ENCODE data around the gene NR5A2. TPM values are rescaled to one million over a fixed set of nuclear protein-coding genes. Genes with fewer than 3 reads are reported as not detected.

The NR5A2 gene
- total RNA-seq, 3 donors from 2014 or later: 32.7 to 75.3 (median 47.9) TPM

GRCh38 chr1:200147094-200147493 lies 119.6 kb downstream of the NR5A2 start:
- TF ChIP-seq CTCF (IDR thresholded peaks at IDR 0.05): no peak

GRCh38 chr1:200147742-200148141 lies 120.2 kb downstream of the NR5A2 start:
- DNase-seq (no peak), ATAC-seq (no peak)
- H3K4me1 ChIP-seq (ENCODE audit: low read depth): no peaks in the 10 kb centered on the region
- intact Hi-C loops (cut with DNase I, micrococcal nuclease): no loop called here
- H3K9me3 ChIP-seq: no peaks in the 10 kb centered on the region
- H3K36me3 ChIP-seq (ENCODE audit: low read depth): no peaks in the 10 kb centered on the region
- no peak for TF ChIP-seq CTCF (IDR thresholded peaks at IDR 0.05)
- no peak overlapping the region for H3K4me3 ChIP-seq

More at GRCh38 chr1:200147094-200147493, 119.6 kb downstream of the NR5A2 start:
- H3K9me3 ChIP-seq: no peaks in the 10 kb centered on the region
- intact Hi-C loops (cut with DNase I, micrococcal nuclease): no loop called here
- H3K4me1 ChIP-seq (ENCODE audit: low read depth): no peaks in the 10 kb centered on the region
- H3K4me3 ChIP-seq: no peak overlapping the region
- DNase-seq (no peak), ATAC-seq (no peak)
- H3K36me3 ChIP-seq (ENCODE audit: low read depth): no peaks in the 10 kb centered on the region

- no peak for TF ChIP-seq CTCF (IDR thresholded peaks at IDR 0.05)
- intact Hi-C loops (cut with DNase I, micrococcal nuclease): no loop called here
- H3K4me3 ChIP-seq: no peak overlapping the region
- H3K4me1 ChIP-seq (ENCODE audit: low read depth): no peaks in the 10 kb centered on the region
- H3K36me3 ChIP-seq (ENCODE audit: low read depth): no peaks in the 10 kb centered on the region
- ATAC-seq (no peak), DNase-seq (no peak)
- H3K9me3 ChIP-seq: no peaks in the 10 kb centered on the region
Measured at GRCh38 chr1:200150006-200150405, 122.5 kb downstream of the NR5A2 start.

- Histone ChIP-seq H3K4me3 (no peak overlapping the region), H3K36me3 (ENCODE audit: low read depth) (no peaks in the 10 kb centered on the region), H3K4me1 (ENCODE audit: low read depth) (no peaks in the 10 kb centered on the region), H3K9me3 (no peaks in the 10 kb centered on the region)
- intact Hi-C loops (cut with DNase I, micrococcal nuclease): no loop called here
- TF ChIP-seq CTCF (IDR thresholded peaks at IDR 0.05): no peak
- DNase-seq (no peak), ATAC-seq (peak; percentile 64)
Measured at GRCh38 chr1:200150721-200151120, 123.2 kb downstream of the NR5A2 start.

GRCh38 chr1:200152336-200152735 lies 124.8 kb downstream of the NR5A2 start:
- Histone ChIP-seq H3K4me3 (no peak overlapping the region), H3K4me1 (ENCODE audit: low read depth) (no peaks in the 10 kb centered on the region), H3K9me3 (no peaks in the 10 kb centered on the region), H3K36me3 (ENCODE audit: low read depth) (no peaks in the 10 kb centered on the region)
- ATAC-seq (no peak), DNase-seq (no peak)
- no peak for TF ChIP-seq CTCF (IDR thresholded peaks at IDR 0.05)
- intact Hi-C loops (cut with DNase I, micrococcal nuclease): no loop called here
